C4-2B (cell line): ENCODE results near the gene FOXF1.

ENCODE experiments used
- ZFX ChIP-seq: fragments of 450-650 bp; IDR thresholded peaks from 2 replicates; pipeline ENCODE4 v1.6.1; 2017
- TF ChIP-seq, protein P1 (sequence below): fragments of 450-650 bp; conservative IDR thresholded peaks from 2 replicates; pipeline ENCODE4 v1.5.1; 2017; ENCODE audit warnings: mild to moderate bottlenecking

DNA sequence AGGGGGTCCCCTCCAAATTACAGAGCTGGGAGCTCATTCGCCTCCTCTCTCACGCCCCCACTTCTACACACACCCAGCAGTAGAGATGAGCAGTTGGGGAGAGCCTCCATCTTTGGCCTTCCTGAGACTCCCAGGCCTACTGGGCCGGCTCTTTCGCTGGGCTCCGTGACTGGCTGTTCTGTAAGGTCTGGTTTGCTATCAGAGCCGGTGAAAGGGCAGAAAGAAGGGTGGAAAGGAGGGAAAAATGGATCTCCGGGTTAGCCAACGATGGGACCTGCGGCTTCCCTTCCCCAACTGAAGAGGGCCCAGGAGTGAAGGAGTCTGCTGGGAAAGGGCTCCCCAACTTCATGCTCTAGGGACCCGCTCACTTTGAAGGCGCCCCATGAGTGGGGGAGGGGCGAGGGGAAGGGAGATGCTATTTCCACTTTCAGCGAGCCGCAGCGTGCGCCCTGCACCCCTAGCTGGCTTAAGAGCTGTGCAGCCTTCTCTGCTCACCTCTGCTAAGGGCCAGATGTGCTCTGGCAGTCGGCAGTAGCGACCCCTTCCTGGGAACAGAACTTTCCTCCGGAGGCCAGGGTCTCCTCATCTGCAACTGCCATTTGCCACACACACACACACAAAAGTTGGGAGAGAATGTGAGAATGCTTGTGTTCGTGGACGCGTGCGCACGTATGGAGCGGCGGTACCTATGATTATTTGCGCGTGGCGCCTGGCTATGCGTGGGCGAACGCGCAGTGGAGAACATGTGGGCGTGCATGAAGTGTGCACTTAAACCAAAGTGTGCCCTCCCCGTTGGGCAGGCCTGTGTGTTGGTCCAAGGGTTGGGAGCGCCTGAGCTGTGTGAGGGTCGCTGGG lies 2.9 kb upstream of the FOXF1 start:
- TF ChIP-seq, protein P1, sequence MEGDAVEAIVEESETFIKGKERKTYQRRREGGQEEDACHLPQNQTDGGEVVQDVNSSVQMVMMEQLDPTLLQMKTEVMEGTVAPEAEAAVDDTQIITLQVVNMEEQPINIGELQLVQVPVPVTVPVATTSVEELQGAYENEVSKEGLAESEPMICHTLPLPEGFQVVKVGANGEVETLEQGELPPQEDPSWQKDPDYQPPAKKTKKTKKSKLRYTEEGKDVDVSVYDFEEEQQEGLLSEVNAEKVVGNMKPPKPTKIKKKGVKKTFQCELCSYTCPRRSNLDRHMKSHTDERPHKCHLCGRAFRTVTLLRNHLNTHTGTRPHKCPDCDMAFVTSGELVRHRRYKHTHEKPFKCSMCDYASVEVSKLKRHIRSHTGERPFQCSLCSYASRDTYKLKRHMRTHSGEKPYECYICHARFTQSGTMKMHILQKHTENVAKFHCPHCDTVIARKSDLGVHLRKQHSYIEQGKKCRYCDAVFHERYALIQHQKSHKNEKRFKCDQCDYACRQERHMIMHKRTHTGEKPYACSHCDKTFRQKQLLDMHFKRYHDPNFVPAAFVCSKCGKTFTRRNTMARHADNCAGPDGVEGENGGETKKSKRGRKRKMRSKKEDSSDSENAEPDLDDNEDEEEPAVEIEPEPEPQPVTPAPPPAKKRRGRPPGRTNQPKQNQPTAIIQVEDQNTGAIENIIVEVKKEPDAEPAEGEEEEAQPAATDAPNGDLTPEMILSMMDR = no peak
- TF ChIP-seq ZFX = no peak
